Hindlimb muscle (tissue), 1 donor: ENCODE results near the gene STX11. TPM values are rescaled to one million over a fixed set of nuclear protein-coding genes. Genes with fewer than 3 reads are reported as not detected.

Experiments used
- DNase-seq: peaks from one replicate; pipeline ENCODE4 v3.0.0-alpha.2; 2013
- polyA plus RNA-seq: library from polyadenylated mRNA; unstranded; fragments of 120-200 nt; gene quantifications from one replicate; pipeline ENCODE4 v1.2.1, GENCODE V29; 2013; ENCODE audit not compliant: insufficient read length

Gene STX11
- polyA plus RNA-seq, 1 donor = 3.0 TPM

DNA sequence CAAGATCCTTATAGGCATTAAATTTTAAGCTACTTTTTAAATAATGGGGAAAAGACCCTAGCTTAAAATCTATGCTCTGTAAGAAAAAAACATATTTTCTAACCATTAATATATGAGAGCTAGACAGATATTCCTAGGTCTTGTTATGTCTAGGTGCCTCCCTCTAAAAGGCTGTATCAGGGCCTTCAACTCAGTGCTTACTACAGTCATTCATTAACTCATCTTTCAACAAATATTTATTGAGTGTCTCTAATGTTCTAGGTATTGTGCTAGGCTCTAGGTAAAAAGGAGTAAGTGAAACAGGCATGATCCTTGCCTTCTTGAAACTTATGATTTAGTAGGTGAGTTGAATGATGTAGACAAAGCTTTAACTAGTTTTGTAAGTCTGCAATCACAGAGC, 6.4 kb upstream of the STX11 start:
- no peak for DNase-seq

DNA sequence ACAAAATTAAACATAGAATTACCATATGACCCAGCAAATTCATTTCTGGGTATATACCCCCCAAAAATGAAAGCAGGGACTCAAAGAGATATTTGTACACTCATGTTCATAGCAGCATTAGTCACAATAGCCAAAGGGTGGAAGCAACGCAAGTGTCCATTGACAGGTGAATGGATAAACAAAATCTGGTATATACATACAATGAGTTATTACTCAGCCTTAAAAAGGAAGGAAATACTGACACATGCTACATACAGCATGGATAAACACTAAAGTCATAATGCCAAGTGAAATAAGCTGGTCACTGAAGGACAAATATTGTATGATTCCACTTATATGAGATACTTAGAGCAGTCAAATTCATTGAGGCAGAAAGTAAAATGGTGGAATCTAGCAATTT, 5.3 kb upstream of the STX11 start:
- no peak for DNase-seq

DNA sequence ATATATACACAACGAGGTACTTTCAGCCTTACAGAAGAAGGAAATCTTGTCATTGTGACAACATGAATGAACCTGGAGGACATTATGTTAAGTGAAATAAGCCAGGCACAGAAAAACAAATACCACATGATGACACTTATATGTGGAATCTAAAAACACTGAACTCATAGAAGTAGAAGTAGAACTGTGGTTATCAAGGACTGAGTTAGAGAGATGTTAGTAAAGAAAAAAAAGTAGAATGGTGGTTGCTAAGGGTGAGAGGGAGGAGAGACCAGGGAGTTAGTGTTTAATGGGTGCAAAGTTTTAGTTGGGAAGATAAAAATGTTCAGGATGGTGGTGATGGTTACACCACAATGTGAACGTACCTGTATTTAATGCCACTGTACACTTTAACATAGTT, 4.8 kb upstream of the STX11 start:
- DNase-seq = no peak

DNA sequence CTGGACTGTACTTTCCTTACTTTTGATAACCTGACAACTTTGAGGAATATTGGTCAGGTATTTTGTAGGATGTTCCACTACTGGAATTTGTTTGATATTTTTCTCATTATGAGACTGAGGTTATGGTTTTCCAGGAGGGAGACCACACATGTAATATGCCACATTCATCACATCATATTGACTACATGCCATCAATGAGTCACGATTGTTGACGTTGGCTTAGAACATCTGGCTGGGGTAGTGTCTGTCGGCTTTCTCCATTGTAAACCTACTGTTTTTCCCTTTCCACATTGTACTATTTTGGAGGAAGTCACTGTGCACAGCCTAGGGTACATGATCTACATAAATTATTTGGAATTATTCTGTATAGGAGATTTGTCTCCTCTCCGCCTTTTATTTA, 1.4 kb upstream of the STX11 start:
- DNase-seq = no peak

DNA sequence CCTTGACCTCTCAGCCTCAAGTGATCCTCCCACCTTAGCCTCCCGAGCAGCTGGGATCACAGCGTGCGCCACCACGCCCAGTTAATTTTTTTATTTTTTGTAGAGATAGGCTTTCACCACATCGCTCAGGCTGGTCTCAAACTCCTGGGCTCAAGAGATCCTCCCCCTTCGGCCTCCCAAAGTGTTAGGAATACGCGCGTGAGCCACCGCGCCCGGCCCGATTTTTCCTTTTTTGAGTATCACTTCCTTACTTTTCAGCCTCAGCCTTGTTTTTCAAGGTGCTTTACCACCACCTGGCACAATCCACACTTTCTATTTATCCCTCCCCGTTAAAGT, 791 bp upstream of the STX11 start:
- peak; percentile 6 for DNase-seq

DNA sequence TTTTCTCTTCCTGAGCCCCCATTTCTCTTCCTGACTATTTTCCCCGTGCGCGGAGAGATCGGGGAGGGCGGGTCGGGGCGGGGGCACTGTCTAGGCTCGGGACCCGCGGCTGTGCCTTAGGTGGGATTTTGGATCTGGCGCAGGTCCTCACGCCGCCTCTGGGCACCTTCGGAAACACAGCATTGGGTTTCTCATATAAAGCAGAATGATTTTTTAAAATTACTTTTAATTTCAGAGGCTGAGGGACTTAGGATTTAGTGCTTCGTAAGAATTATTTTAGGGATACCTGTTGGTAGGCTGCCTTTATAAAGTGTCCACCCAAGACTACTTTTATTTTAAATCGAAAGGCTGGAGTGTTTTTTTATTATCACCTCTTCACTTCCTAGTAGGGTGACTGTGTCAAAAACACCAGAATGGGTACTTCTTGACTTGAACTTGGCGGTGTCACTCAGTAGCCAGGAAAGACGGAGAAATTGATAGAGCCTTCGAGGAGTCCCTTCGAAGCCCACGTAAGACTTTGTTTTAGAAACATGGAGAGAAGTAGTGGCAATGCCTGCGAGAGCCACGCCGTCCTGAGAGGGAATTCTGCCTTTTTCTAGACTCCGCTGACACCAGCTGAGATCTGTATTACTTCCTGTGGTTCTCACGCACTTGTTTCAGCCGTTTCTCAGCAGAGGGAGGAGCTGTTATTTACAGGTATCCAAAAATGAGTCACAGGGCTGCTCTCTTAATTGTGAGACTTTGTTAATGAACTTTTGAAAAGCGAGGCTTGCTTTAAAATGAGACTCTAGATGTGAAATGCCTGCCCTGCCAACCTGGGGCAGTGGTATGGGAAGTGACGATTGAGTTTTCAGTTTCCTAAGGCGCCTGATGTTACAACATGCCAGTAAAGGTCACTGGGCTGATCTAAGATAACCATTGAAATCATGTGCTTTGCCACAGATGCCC, 667 bp downstream of the STX11 start:
- peak; percentile 10 for DNase-seq

DNA sequence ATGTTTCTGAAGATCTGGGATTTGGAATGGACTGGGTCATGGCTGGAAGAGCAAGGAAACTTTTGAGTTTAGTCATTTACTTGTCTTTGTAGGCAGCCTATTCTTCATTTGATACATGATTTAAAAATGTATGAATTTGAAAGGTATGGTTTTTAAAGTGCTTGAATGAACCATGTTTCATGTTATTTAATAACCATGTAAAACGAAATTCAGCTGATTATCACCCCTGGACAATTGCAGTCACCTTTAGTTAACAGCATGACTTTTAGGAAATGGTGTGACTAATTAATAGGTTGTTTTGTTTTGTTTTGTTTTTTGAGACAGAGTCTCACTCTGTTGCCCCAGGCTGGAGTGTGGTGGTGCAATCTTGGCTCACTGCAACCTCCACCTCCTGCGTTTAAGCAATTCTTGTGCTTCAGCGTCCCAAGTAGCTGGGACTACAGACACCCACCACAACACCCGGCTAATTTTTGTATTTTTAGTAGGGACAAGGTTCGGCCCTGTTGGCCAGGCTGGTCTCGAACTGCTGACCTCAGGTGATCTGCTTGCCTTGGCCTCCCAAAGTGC, 2.1 kb downstream of the STX11 start:
- DNase-seq = no peak

DNA sequence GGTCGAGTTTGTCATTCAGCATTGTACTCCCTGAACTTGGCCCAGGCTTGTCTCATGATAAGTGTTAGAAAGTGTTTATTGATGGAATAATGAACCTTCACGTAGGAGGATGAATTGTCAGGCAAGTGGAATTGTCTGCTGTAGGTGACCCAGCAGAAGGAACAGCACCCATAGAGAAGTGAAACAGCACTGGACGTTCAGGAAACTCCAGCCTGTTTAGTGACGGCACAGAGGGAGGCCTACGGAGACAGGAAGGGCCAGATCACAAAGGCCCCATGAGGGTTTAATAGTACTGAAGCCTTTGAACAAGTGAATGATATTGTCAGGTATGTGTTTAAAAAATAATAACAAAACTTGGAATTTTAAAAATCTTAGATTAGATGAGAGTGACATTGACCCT, 2.9 kb downstream of the STX11 start:
- peak; percentile 10 for DNase-seq

DNA sequence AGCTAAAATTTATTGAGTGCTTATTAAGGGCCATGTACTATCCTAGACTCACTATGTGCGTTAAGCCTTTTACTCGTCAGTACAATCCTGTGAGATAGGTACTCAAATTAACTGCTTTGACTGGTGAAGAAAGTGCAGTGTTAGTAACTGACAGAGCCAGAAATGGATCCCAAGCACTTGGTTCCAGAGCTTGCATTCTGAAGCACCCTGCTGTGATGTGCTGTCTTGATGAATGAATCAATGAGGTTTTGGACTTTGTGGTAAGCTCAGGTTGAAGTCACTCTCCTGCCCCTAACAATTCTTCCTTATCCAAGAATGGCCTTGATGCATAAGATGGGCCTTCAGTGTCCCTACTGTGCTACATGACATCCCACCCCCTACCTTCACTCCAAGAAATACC, 3.7 kb downstream of the STX11 start:
- no peak for DNase-seq

DNA sequence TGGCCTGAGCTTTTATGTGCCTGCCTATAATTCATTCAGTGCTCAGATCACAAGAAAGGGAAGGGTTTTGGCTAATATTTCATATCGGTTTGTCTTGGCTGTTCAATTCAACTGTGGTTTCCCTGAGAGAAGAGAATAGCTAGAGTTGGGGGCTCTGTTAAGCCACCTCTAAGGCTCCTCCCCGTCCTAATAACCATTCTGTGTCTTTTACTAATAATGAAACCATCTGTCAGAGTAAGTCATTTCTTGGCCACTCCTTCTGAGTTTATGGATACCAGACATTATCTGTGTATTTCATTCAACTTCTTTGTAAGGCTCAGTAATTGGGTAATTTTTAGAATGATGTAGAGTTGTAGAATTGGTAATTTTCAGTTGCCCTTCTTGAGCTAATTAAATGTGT, 5.2 kb downstream of the STX11 start:
- DNase-seq = no peak

DNA sequence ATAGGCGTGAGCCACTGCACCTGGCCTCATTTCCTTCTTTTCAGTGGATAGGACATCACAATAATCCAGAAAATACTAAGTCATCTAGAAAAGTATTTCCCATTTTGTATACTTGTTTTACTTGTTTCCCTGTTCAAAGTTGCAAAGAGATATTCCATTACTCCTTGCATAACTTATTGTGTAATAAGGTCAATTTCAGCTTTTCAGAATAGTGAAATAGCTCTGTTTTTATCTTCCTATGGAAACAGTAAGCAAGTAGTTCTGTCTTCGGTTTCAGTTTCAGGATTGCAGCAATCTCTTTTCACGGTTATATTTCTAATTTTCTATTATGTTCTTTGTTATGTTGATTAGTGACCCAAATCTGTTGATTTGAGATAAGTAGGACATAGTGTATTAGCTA, 6.0 kb downstream of the STX11 start:
- no peak for DNase-seq

DNA sequence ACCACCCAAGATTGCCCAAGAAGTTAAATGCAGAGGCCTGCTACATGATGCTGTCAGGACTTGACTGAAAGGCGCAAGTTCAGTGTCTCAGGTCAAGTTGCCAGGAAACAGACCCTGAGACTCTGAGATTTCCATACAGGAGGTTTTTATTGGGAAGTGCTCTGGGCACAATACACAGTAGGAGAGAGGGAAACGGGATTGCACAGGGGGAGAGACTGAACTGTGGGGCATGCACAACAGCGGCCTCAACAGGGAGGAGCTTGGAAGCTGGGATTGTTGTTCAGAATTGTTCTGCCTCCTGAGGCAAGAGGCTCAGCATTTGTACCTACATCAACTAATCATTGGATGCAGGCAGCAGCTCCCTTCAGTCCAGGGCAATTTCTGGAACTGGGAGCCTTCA, 6.7 kb downstream of the STX11 start:
- DNase-seq = no peak

DNA sequence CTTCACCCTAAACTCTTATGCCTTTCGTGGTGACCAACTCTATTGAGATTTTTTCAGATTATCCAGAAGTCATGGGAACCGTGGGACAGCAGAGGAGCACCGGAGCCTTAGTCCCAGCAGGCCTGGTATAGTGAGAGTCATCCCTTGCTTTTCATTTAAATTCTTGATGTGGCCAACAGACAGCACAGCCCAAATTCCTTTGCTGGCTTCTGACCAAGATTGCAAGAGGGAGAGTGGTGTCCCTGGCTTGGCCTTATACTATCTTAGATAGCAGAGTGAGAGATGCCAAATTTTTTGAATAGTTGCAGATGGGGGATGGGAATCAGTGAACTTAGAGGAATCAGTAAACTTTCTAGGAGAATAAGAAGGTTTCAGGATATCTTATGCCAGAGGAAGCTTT, 7.8 kb downstream of the STX11 start:
- peak; percentile 29 for DNase-seq

DNA sequence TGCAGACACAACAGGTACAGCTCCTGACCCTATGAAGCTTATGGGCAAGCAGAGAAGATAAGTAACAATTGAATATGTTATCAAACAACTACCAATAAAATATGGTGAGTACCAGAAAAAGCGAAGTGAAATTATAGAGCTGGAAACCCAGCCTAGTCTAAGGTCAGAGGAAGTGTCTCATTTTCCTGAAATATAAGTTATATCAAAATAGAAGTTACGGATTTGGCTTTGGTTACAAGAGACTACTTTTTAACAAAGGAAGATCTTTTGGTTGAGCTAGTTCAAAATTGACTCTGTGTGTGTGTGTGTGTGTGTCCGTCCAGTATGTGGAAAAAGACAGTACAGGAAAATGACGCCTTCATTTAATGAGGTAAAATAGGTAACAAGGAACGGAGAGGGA, 8.9 kb downstream of the STX11 start:
- no peak for DNase-seq

DNA sequence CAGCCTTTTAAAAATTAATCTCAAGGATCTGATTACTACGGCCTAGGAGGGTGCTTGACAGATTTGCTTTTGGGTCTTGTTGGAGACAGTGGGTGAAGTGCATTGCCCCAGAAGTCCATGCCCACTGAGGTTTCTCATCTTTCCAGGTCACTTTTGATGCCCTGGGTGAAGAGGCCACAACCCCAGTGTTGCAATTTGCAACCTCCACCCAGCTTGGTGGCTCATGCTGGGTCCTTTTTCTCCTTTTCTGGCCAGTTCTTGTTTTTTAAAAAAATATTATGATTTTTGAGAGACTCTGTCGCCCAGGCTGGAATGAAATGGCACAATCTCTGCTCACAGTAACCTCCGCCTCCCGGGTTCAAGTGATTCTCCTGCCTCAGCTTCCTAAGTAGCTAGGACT, 9.4 kb downstream of the STX11 start:
- no peak for DNase-seq

DNA sequence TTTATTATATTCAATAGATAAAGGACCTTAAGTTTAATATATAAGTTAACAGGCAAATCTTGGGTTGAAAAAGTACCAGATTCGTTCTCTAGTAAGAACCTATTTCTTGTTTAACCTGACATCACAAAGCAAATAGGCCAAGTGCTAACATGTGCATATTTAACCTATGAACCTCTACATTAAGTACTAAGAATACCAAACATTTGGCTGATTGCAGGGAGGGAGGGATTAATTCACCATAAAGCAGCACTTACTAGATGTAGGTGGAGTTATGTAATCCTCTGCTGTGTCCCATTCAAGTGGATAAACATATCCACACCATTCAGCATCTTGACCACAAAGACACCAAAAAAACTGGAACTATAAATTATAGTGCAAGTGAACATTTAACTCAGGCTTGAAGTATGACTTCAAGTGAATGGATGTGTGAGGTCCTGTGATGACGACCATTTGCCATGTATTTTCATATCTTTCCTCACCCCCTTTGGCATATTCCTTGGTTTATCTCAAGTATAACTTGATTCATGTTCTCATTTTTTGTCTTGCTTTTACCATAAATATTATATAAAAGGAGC, 10.2 kb downstream of the STX11 start:
- no peak for DNase-seq

DNA sequence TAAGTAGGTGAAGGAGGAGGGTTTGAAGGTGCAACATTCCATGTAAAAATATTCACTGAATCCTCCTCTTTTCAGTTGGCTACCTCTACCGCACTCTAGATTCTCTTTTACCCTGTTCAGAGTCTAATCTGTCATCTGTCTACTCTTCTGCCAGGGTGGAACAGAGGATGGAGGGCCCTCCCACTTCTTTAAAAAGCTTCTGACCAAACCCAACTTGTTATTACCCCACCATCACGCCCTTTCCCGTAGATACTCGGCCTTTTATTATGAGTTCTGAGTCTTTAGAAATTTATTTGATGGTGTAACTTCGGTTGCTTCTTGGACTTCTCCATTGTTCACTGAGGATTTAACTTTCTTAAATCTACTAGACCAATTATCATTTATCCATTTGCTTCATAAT, 11.7 kb downstream of the STX11 start:
- no peak for DNase-seq

DNA sequence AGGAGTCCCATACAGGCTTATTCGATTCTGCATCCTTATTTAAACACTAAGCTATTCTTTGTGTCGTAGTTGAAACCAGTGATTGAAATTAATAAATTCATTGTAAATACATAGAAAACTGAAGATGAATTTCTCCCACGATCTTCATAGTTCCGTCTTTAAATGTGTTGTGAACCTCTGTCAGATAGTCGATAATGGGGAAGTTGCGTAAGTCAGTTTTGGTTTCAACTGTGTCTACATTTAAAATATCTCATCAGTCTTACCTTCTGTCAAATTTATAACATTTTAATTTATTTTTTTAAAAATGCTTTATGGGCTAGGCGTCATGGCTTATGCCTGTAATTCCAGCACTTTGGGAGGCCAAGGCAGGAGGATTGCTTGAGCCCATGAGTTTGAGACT, 12.7 kb downstream of the STX11 start:
- no peak for DNase-seq

DNA sequence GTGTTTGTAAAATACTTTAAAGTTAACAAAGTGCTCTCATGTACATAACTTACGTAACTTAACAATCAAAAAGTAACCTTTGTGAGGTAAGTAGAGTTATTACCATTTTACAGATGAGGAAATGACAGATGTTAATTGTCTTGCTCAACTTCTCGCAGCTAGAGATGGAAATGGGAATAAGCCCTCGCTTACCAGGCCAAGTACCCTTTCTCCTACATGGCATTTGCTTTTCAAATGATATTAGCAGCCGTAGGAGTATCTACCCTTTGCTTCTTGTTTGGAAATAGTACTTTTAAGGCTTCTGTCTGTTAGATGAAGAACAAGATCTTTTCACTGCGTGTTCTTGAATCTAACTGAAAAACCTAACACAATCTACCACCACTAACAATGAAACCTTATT, 15.5 kb downstream of the STX11 start:
- DNase-seq = no peak

DNA sequence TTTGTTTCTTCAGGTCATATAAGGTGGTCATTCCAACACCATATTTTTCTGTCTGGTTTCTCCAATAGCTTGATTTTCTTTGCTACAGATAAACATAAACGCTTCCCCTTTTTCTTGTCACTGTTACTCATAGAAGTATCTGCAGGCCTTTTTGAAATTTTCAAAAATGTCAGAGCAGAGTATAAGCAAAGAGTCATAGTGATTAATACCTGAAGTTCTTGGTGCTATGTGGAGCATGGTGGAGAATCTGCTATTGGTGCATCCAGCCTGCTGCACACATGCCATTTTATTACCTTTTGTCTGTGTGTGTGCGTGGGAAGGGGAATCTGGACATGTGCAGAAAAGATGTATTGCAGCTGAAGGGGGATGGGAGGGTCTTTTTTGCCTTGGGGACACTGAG, 19.7 kb downstream of the STX11 start:
- no peak for DNase-seq

DNA sequence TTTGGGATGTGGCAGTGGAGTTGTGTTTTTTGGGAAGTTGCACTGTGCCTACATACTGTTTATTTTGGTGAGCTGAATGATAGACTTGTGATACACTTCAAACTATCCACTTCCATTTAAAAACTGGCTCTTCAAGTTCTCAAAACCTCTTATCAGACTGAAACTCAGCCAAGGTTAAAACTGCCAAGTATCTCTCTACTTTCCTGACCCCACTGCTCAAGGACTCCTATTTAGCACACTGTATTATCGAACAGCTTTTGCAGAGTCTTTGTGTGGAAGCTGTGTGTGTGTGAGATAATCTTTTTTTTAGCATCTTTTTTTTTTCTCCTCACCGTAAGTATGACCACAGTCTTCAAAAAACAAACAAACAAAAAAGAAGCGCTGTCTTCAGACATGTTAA, 21.1 kb downstream of the STX11 start:
- no peak for DNase-seq

DNA sequence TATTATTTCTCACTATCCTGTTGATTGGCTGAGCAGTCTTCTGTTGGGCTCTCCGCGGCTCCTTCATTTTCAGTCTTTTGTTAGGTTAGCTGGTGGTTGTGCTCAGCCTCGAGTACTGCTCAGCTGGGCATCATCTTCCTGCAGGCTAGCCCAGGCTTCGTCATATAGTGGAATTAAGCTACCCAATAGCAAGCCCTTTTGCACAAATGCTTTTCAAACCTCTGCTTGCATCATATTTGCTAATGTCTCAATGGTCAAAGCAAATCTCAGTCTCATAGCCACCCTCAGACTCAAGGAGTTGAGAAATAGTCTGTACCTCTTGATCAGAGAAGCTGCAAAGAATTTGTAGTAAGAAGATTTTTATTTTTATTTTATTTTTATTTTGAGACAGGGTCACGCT, 23.7 kb downstream of the STX11 start:
- DNase-seq = no peak

DNA sequence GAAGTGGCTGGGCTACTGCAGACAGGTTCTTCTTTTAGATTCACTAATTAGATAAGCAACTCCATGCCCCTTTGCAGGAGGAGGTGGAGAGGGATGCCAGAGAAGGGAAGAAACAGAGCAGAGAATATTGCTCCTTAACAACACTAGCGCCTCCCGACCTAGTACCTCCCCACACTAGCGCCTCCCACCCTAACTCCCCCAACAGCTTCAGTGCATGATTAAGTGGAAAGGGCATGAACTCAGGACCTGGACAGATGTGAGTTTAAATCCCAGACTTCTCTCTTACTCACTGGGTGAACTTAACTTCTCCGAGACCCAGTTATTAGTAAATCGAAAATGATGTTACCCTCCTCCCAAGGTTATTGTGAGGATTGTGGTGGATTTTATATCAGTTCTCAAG, 25.7 kb downstream of the STX11 start:
- DNase-seq = no peak

DNA sequence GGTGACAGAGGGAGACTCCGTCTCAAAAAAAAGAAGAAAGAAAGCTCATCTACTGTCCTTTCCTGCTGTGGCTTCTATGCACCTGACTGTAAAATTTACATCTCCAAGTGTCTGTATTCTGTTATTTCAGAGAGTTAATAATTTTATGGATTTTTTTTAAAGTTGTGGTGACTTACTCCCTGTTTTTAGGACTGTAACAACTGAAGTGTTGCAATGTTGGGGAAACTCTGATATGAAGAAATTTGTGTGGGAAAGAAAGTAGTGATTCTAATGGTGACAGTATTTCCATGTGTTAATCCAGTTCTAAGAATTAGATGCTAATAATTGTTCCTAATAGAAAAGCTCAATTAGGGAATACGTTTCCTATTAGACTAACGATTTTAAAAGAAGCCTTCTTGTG, 27.4 kb downstream of the STX11 start:
- no peak for DNase-seq
